ENCODE data around the gene POLR3K. TPM values are rescaled to one million over a fixed set of nuclear protein-coding genes. Genes with fewer than 3 reads are reported as not detected.

The POLR3K gene
- total RNA-seq, 2 donors from 2014 or later: 31.1 to 35.8 TPM

- H3K27ac Mint-ChIP-seq: no peak overlapping the region
- H3K9me3 Mint-ChIP-seq: no peaks in the 10 kb centered on the region
- 91 to 93% methylated on average over 14 to 16 of the region's 16 CpGs for WGBS, 2 experiments (ENCODE audit: insufficient coverage in 1 of 2, insufficient read length in 1 of 2)
- H3K9me3 ChIP-seq (ENCODE audit: control insufficient read depth, low read length): no peaks in the 10 kb centered on the region
- no peak overlapping the region for H3K9ac ChIP-seq (ENCODE audit: extremely low read depth, low read length, poor library complexity, severe bottlenecking)
- DNase-seq: no peak
- H3K4me1 Mint-ChIP-seq: peaks cover 8% of the 10 kb centered on the region
- H3K27ac ChIP-seq (ENCODE audit: low read depth, low read length): no peak overlapping the region
- peaks cover 39% of the 10 kb centered on the region for H3K36me3 ChIP-seq (ENCODE audit: control insufficient read depth, insufficient read depth, low read length)
- H3K4me1 ChIP-seq (ENCODE audit: control insufficient read depth, insufficient read depth, low read length): no peaks in the 10 kb centered on the region
- no peaks in the 10 kb centered on the region for H3K27me3 Mint-ChIP-seq (ENCODE audit: insufficient read depth)
- peaks cover 28% of the 10 kb centered on the region for H3K36me3 Mint-ChIP-seq (ENCODE audit: low read depth)
- H3K4me3 Mint-ChIP-seq: no peak overlapping the region
- TF ChIP-seq CTCF (conservative IDR thresholded peaks at IDR 0.05): no peak
- H3K27me3 ChIP-seq (ENCODE audit: control insufficient read depth, insufficient read depth, low read length, poor library complexity, severe bottlenecking): no peaks in the 10 kb centered on the region
- no peak overlapping the region for H3K4me3 ChIP-seq (ENCODE audit: low read length)
Measured at GRCh38 chr16:63466-63865, 10.1 kb upstream of the POLR3K start.

- Histone ChIP-seq H3K36me3 (ENCODE audit: control insufficient read depth, insufficient read depth, low read length) (peaks cover 44% of the 10 kb centered on the region), H3K9ac (ENCODE audit: extremely low read depth, low read length, poor library complexity, severe bottlenecking) (no peak overlapping the region), H3K4me1 (ENCODE audit: control insufficient read depth, insufficient read depth, low read length) (no peaks in the 10 kb centered on the region), H3K9me3 (ENCODE audit: control insufficient read depth, low read length) (no peaks in the 10 kb centered on the region), H3K27ac (ENCODE audit: low read depth, low read length) (no peak overlapping the region), H3K4me3 (ENCODE audit: low read length) (no peak overlapping the region), H3K27me3 (ENCODE audit: control insufficient read depth, insufficient read depth, low read length, poor library complexity, severe bottlenecking) (no peaks in the 10 kb centered on the region)
- DNase-seq: no peak
- Mint-ChIP-seq H3K27ac (no peak overlapping the region), H3K36me3 (ENCODE audit: low read depth) (peaks cover 32% of the 10 kb centered on the region), H3K9me3 (no peaks in the 10 kb centered on the region), H3K4me1 (peaks cover 8% of the 10 kb centered on the region), H3K4me3 (no peak overlapping the region), H3K27me3 (ENCODE audit: insufficient read depth) (no peaks in the 10 kb centered on the region)
- TF ChIP-seq CTCF (conservative IDR thresholded peaks at IDR 0.05): no peak
- 94 to 100% methylated on average over 6 to 21 of the region's 21 CpGs for WGBS, 2 experiments (ENCODE audit: insufficient coverage in 1 of 2, insufficient read length in 1 of 2)
Measured at GRCh38 chr16:62968-63391, 9.6 kb upstream of the POLR3K start.

GRCh38 chr16:62283-62967 lies 9.0 kb upstream of the POLR3K start:
- WGBS, 2 experiments (ENCODE audit: insufficient coverage in 1 of 2, insufficient read length in 1 of 2): 95 to 96% methylated on average over 26 to 34 of the region's 34 CpGs
- H3K4me3 Mint-ChIP-seq: no peak overlapping the region
- H3K9me3 Mint-ChIP-seq: no peaks in the 10 kb centered on the region
- no peak for DNase-seq
- Histone ChIP-seq H3K9me3 (ENCODE audit: control insufficient read depth, low read length) (no peaks in the 10 kb centered on the region), H3K4me1 (ENCODE audit: control insufficient read depth, insufficient read depth, low read length) (no peaks in the 10 kb centered on the region), H3K36me3 (ENCODE audit: control insufficient read depth, insufficient read depth, low read length) (peaks cover 48% of the 10 kb centered on the region), H3K27me3 (ENCODE audit: control insufficient read depth, insufficient read depth, low read length, poor library complexity, severe bottlenecking) (no peaks in the 10 kb centered on the region), H3K9ac (ENCODE audit: extremely low read depth, low read length, poor library complexity, severe bottlenecking) (no peak overlapping the region), H3K4me3 (ENCODE audit: low read length) (no peak overlapping the region), H3K27ac (ENCODE audit: low read depth, low read length) (no peak overlapping the region)
- peaks cover 37% of the 10 kb centered on the region for H3K36me3 Mint-ChIP-seq (ENCODE audit: low read depth)
- H3K27me3 Mint-ChIP-seq (ENCODE audit: insufficient read depth): no peaks in the 10 kb centered on the region
- no peak for TF ChIP-seq CTCF (conservative IDR thresholded peaks at IDR 0.05)
- H3K4me1 Mint-ChIP-seq: peaks cover 5% of the 10 kb centered on the region
- H3K27ac Mint-ChIP-seq: no peak overlapping the region
